IPS-11a (cell line): ENCODE measurements around the gene GUCA1A.
A peak's percentile ranks its signal among the peaks of the same experiment; 100 is the strongest.
"Not testable (repeated sequence)": the region's sequence is repeated elsewhere in the genome, so short reads cannot be mapped to it uniquely, and the experiment has no call there.

Source experiments
- H3K4me3 ChIP-seq: one replicate; pipeline ENCODE4 v1.5.1; 2013; ENCODE audit warnings: low read depth, low read length, control low read depth

Gene GUCA1A

GRCh38 chr6:42171813-42172581 is 1.2 kb upstream of the GUCA1A start:
- H3K4me3 ChIP-seq = no peak overlapping the region

- H3K4me3 ChIP-seq = no peak overlapping the region
Measured at GRCh38 chr6:42175860-42176259, 2.7 kb downstream of the GUCA1A start.

GRCh38 chr6:42176981-42177380 is 3.8 kb downstream of the GUCA1A start:
- no peak overlapping the region for H3K4me3 ChIP-seq

GRCh38 chr6:42177514-42178364 is 4.6 kb downstream of the GUCA1A start:
- H3K4me3 ChIP-seq = peak overlapping the region; percentile 51

- H3K4me3 ChIP-seq = no peak overlapping the region
Measured at GRCh38 chr6:42179261-42179944, 6.2 kb downstream of the GUCA1A start.

- no peak overlapping the region for H3K4me3 ChIP-seq
Measured at GRCh38 chr6:42179945-42180313, 6.8 kb downstream of the GUCA1A start.

DNA sequence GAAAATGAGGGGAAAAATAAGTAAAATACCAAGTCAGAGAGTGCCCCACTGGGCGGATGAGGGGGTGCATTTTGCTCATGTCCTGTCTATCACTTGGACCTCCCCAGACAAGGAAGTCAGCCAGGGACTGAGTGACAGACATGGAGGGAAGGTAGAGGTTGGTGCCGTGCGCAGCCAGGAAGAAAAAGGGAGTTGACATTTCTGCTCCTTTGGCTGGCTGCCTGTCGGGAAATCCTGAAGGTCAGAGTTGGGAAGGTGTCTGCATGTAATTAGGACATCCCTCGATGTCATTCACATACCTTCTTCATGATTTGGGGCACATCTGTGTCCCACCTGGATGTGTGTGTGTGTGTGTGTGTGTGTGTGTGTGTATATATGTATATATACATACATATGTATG is 8.9 kb downstream of the GUCA1A start:
- no peak overlapping the region for H3K4me3 ChIP-seq

DNA sequence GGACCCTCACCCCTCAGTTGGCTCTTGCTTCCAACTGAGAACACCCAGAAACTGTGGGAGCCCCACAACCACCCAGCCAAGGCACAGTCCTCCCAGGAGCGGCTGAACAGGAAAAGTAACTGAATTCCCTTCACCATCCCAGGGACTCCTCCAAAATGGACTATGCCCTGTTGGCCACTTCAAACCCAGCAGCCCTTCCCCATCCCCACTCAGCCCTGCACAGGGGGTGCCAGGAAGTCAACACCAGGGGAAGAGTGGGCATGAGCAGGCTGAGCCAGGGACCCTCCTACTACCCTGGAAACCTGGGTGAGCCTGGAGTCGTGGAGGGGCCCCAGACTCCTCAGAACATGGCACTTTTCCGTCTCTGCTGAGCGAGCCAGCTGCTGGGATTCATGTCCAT is 11.3 kb downstream of the GUCA1A start:
- H3K4me3 ChIP-seq = no peak overlapping the region

DNA sequence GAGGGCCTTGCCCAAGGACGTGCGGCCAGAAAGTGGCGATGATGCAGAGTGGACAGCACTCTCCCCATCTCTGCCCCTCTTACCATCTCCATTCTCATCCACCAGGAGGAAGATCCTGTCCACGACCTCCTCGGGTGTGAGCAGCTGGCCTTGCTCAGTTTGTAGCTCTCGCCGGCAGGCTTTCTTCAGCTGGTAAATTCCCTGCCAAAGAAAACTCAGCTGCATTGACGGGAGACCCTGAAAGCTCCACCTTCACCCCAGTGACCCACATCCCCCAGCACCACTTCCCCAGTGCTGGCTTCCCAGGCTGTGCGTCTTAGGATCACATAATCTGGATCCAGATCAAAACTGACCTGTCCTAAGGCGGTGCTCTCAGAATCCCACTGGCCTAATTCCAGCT is 12.4 kb downstream of the GUCA1A start:
- no peak overlapping the region for H3K4me3 ChIP-seq

DNA sequence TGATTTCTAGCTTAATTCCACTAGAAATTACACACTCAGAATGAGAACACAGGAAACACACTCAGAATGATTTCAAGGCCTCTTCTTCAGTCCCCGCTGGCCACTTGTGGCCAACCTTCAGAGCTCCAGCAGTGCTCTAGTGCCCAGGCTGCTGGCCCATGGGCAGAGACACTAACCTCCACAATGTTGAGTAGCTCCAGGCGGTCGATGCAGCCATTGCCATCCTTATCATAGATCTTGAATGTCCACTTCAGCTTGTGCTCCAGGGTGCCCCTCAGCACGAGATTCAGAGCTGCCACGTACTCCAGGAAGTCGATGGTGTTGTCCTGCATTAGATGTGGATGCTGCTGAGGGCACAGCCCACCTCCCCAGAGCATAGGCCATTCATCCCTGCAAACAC is 15.2 kb downstream of the GUCA1A start:
- H3K4me3 ChIP-seq = no peak overlapping the region

DNA sequence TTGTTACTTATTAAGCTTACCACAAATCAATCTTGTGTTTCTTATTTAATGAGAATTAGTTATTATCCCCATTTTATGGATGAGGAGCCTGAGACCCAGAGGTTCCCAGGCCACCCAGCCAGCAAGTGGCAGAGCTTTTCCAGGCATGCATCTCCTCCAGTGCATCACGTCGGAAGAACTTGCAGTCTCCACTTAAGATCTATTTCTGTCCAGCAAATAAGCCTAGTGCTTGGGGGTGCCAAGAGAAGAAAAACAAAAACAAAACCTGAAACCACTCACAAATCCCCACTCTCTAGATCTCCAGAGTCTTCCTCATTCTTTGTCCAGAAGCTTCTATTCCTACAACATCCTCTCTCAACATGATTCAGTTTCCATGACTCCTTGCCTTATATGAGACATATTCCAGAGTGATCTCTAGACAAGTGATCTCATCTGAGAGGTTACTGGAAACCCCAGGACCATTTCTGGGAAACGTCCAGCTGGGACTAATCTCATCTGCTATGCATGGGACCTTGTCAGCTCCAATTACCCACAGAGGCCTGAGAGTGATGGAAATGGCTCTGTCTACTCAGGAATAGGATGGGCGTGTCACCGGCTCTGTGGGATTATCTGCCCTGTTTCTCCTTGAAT is 17.5 kb downstream of the GUCA1A start:
- no peak overlapping the region for H3K4me3 ChIP-seq

DNA sequence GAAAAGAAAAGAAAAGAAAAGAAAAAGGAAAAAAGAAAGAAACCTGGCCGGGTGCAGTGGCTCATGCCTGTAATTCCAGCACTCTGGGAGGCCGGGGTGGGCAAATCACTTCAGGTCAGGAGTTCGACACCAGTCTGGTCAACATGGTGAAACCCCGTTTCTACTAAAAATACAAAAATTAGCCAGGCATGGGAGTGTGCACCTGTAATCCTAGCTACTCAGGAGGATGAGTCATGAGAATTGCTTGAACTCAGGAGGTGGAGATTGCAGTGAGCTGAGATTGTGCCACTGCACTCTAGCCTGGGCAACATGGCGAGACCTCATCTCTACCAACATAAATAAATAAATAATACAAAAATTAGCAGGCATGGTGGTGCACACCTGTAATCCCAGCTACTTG is 19.2 kb downstream of the GUCA1A start:
- not testable (repeated sequence) for H3K4me3 ChIP-seq

GRCh38 chr6:42193491-42193894 is 20.3 kb downstream of the GUCA1A start:
- no peak overlapping the region for H3K4me3 ChIP-seq

DNA sequence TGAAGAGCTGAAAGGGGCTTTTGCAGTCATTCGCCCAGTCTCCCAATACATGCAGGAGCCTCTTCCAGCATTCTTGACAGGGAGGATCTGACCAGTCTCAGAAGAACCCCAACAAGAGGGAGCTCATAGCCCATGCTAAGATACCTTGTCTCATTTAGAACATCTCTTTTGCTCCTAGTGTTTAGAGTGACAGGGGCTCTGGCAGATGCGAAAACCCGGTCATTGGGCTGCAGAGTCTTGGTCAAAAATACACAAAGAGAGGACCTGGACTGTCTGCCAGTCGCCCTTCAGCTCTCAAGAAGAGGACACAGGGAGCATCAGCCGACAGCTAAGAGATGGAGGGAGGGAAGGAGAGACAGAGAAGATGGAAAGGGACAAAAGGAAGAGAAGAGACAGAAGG is 20.9 kb downstream of the GUCA1A start:
- no peak overlapping the region for H3K4me3 ChIP-seq

DNA sequence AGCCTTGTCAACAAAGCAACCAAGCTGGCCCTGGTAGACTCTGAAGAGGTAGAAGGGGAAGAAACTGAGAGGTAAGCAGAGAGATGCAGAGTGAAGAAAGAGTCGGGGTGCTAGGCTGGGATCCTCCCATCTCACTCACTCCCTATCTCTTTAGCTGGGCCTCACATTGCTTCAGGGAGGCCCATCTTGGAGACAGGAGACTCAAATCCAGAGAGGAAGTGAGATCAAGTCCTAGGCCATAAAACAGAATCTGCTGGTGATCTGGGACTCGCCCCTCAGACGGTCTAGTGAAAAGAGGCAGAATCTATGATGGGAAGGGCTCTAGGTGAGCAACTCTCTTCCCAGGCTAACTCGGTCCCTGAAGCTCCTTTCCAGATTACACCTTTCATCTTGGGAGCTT is 22.3 kb downstream of the GUCA1A start:
- no peak overlapping the region for H3K4me3 ChIP-seq

GRCh38 chr6:42197555-42198362 is 24.6 kb downstream of the GUCA1A start:
- no peak overlapping the region for H3K4me3 ChIP-seq

DNA sequence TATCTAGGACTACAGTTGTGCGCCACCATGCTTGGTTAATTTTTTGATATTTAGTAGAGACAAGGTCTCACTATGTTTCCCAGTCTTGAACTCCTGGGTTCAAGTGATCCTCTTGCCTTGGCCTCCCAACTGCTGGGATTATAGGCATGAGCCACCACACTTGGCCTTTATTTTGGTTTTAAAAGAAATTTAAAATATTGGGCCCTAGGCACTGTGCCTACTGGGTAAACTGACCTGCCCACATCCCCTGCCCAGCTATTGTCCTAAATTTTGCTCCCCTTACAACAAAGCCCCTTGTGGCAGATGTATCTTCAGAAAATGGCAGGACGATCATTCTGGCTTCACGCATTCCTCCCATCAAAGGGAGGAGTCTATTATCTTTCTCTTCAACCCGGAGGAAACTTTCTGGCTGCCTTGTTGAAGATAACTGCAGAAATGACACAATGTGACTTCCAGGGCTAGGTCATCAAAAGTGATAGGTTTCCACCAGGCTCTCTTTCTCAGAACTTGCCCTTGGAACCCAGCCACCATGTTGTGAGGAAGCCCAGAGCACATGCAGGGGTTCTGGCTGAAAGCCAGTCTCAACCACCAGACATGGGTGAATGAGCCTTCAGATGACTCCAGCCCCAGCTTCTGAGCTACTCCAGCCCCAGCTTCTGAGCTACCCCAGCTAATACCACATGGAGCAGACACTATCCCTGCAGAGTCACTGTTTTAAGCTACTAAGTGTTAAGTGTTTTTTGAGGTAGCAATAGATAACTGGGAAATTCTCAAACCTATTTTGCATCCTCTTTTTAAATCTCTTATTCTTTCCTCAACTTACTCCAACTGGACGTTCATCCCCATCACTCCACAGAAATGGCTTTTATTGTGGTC is 26.2 kb downstream of the GUCA1A start:
- no peak overlapping the region for H3K4me3 ChIP-seq

GRCh38 chr6:42200035-42200434 is 26.9 kb downstream of the GUCA1A start:
- no peak overlapping the region for H3K4me3 ChIP-seq

GRCh38 chr6:42201382-42201781 is 28.2 kb downstream of the GUCA1A start:
- no peak overlapping the region for H3K4me3 ChIP-seq
